Tibial nerve (tissue), 4 donors: Measurements from ENCODE around the gene MED26. TPM values are rescaled to one million over a fixed set of nuclear protein-coding genes. Genes with fewer than 3 reads are reported as not detected.

Experiments used
- DNase-seq, 2 donors: peaks; one replicate each; pipeline ENCODE4 v3.0.0-alpha.2; 2019; ENCODE audit warnings: low spot score in 2 of 2
- H3K27ac ChIP-seq, 4 donors: fragments of 200-600 bp; sonication (generic) in 3 of 4; one replicate each; pipeline ENCODE4 v1.5.1; 2017 to 2019; ENCODE audit warnings: mild to moderate bottlenecking in 1 of 4
- H3K27me3 ChIP-seq, 2 donors: fragments of 200-600 bp; sonication (generic) in 1 of 2; one replicate each; pipeline versions ENCODE4 v1.5.1 to v1.6.0; 2017 to 2019
- H3K36me3 ChIP-seq, 3 donors: fragments of 200-600 bp; sonication (generic); one replicate each; pipeline ENCODE4 v1.5.1; 2018 to 2019
- H3K4me1 ChIP-seq, 4 donors: fragments of 200-600 bp; sonication (generic) in 3 of 4; one replicate each; pipeline ENCODE4 v1.5.1; 2017 to 2019
- H3K4me3 ChIP-seq, 4 donors: fragments of 200-600 bp; sonication (generic) in 3 of 4; one replicate each; pipeline ENCODE4 v1.5.1; 2017 to 2019; ENCODE audit warnings: mild to moderate bottlenecking in 1 of 4, moderate library complexity in 1 of 4
- H3K9me3 ChIP-seq, 4 donors: fragments of 200-600 bp; sonication (generic) in 3 of 4; one replicate each; pipeline ENCODE4 v1.5.1; 2017 to 2019
- EP300 ChIP-seq, 2 donors: sonication (generic); formaldehyde crosslinking; IDR thresholded peaks; one replicate each; pipeline ENCODE4 v1.6.1; 2017; ENCODE audit warnings: antibody characterized with exemption in 2 of 2, mild to moderate bottlenecking in 1 of 2
- POLR2A ChIP-seq, 2 donors: fragments of 450-650 bp; IDR thresholded peaks; one replicate each; pipeline ENCODE4 v1.6.1; 2017; ENCODE audit warnings: antibody characterized with exemption in 2 of 2, mild to moderate bottlenecking in 2 of 2, moderate library complexity in 2 of 2
- WGBS, 2 donors: methylation state at CpG; one replicate each; pipeline ENCODE4 v1.1.5; 2018; 5-methylcytosine and 5-hydroxymethylcytosine counted together
- total RNA-seq, 4 donors: library from RNA; depleted of rRNA; stranded (reverse); fragments of >200 nt; gene quantifications; one replicate each; pipeline ENCODE4 v1.1.0, GENCODE V29; 2016
- TF ChIP-seq, protein P1 (sequence below), 5 experiments: fragments of 200-600 bp in 3 of 5; fragments of 450-650 bp in 2 of 5; sonication (generic) in 3 of 5; IDR thresholded peaks; one replicate each; pipeline ENCODE4 v1.5.1; 2016 to 2019; ENCODE audit warnings: antibody characterized with exemption in 5 of 5, mild to moderate bottlenecking in 3 of 5, moderate library complexity in 2 of 5

The MED26 gene
- total RNA-seq, 4 donors from 2014 or later: 6.1 to 14.2 (median 11.7) TPM

GRCh38 chr19:16593181-16593580, 34.8 kb downstream of the MED26 start:
- Histone ChIP-seq H3K36me3 (no peaks in the 10 kb centered on the region), H3K27me3 (no peaks in the 10 kb centered on the region), H3K4me3 (no peak overlapping the region), H3K4me1 (peaks cover 0 to 85% (median 37%) of the 10 kb centered on the region in 4 donors), H3K9me3 (no peaks in the 10 kb centered on the region), H3K27ac (no peak overlapping the region)
- TF ChIP-seq EP300 (IDR thresholded peaks at IDR 0.05) (no peak), POLR2A (IDR thresholded peaks at IDR 0.05) (no peak)
- TF ChIP-seq, protein P1, sequence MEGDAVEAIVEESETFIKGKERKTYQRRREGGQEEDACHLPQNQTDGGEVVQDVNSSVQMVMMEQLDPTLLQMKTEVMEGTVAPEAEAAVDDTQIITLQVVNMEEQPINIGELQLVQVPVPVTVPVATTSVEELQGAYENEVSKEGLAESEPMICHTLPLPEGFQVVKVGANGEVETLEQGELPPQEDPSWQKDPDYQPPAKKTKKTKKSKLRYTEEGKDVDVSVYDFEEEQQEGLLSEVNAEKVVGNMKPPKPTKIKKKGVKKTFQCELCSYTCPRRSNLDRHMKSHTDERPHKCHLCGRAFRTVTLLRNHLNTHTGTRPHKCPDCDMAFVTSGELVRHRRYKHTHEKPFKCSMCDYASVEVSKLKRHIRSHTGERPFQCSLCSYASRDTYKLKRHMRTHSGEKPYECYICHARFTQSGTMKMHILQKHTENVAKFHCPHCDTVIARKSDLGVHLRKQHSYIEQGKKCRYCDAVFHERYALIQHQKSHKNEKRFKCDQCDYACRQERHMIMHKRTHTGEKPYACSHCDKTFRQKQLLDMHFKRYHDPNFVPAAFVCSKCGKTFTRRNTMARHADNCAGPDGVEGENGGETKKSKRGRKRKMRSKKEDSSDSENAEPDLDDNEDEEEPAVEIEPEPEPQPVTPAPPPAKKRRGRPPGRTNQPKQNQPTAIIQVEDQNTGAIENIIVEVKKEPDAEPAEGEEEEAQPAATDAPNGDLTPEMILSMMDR (IDR thresholded peaks at IDR 0.05): no peak
- WGBS, 2 donors: 95 to 97% methylated on average over 2 to 4 of the region's 4 CpGs
- no peak for DNase-seq

DNA sequence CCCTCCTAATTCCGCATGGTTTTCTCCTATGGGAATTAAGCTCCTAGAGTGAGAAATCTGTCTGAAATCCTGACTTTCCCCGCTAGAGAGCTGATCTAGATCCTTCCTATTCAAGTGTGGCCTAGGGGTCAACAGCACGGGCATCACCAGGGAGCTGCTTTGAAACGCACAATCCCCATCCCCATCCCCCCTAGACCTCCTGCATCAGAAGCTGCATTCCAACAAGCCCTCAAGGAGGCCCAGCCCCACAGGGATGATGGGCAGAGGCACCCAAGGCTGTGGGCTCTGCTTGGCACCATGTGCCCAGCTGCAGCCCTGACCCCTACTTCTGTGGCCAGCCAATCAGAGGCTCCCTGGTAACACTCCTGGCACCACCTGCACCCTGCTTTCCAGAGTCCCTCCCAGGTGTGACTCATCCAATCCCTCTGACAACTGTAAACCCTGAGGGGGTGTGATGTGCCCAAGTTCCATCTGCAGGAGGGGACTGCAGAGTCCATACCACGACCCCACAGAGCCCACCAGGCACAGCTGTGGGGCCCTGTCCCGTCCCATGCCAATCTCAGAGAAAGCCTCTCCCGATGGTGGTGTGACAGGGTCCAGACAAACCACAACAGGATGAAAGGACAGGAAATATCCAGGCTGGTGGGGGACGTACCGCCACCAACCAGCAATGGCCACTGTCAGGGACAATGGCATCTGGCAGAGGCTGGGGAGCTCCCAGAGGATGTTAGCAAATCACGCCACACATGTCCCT, 36.0 kb downstream of the MED26 start:
- 65 to 71% methylated on average over 10 of the region's 10 CpGs for WGBS, 2 donors
- Histone ChIP-seq H3K4me1 (peaks cover 0 to 90% (median 49%) of the 10 kb centered on the region in 4 donors), H3K27ac (no peak overlapping the region), H3K9me3 (no peaks in the 10 kb centered on the region), H3K4me3 (no peak overlapping the region), H3K27me3 (no peaks in the 10 kb centered on the region), H3K36me3 (no peaks in the 10 kb centered on the region)
- DNase-seq: no peak
- no peak for TF ChIP-seq POLR2A (IDR thresholded peaks at IDR 0.05)
- TF ChIP-seq, protein P1 (IDR thresholded peaks at IDR 0.05): no peak
- no peak for TF ChIP-seq EP300 (IDR thresholded peaks at IDR 0.05)

GRCh38 chr19:16590876-16591802, 36.9 kb downstream of the MED26 start:
- 76 to 79% methylated on average over 9 of the region's 9 CpGs for WGBS, 2 donors
- no peak for TF ChIP-seq EP300 (IDR thresholded peaks at IDR 0.05)
- TF ChIP-seq POLR2A (IDR thresholded peaks at IDR 0.05): no peak
- TF ChIP-seq, protein P1 (IDR thresholded peaks at IDR 0.05): no peak
- DNase-seq: no peak
- Histone ChIP-seq H3K27ac (no peak overlapping the region), H3K27me3 (no peaks in the 10 kb centered on the region), H3K4me3 (no peak overlapping the region), H3K9me3 (no peaks in the 10 kb centered on the region), H3K36me3 (no peaks in the 10 kb centered on the region), H3K4me1 (peaks cover 0 to 92% (median 57%) of the 10 kb centered on the region in 4 donors)

DNA sequence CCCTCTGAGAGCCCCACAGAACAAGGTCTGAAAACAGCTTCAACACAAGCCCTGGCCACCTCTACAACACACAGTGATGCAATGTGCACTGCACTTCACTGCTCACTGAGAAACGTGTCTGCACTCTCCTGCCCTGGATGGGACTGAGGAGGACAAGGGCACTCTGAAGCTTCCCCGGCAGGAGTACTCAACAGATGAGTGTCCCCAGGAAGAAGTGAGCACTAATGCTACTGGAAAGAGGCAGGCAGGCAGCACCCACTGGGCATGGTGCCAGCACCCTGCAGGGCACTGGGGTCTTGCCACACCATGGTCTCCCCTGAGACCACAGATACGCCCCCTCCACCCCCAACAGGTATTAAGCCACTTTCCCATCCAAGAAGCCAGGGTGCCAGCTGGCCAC, 38.1 kb downstream of the MED26 start:
- peaks cover 0 to 93% (median 63%) of the 10 kb centered on the region in 4 donors for H3K4me1 ChIP-seq
- no peak overlapping the region for H3K4me3 ChIP-seq
- H3K27ac ChIP-seq: no peak overlapping the region
- no peaks in the 10 kb centered on the region for H3K36me3 ChIP-seq
- DNase-seq: no peak
- H3K9me3 ChIP-seq: no peaks in the 10 kb centered on the region
- TF ChIP-seq, protein P1 (IDR thresholded peaks at IDR 0.05): no peak
- TF ChIP-seq EP300 (IDR thresholded peaks at IDR 0.05) (no peak), POLR2A (IDR thresholded peaks at IDR 0.05) (no peak)
- WGBS, 2 donors: 53 to 61% methylated on average over 3 of the region's 3 CpGs
- no peaks in the 10 kb centered on the region for H3K27me3 ChIP-seq
